Stimulated activated CD8-positive, alpha-beta memory T cell treated with anti-CD3 and anti-CD28 coated beads, Interleukin-7, amount 100 ng/mL, for 1 hour (primary cell): ENCODE measurements around the gene CD163.
"Not testable (repeated sequence)": the region's sequence is repeated elsewhere in the genome, so short reads cannot be mapped to it uniquely, and the experiment has no call there.

Experiments
- DNase-seq, 2 donors: peaks; one replicate each; pipeline ENCODE4 v3.0.0-alpha.2; 2020; ENCODE audit warnings: low read depth in 2 of 2

CD163 gene

DNA sequence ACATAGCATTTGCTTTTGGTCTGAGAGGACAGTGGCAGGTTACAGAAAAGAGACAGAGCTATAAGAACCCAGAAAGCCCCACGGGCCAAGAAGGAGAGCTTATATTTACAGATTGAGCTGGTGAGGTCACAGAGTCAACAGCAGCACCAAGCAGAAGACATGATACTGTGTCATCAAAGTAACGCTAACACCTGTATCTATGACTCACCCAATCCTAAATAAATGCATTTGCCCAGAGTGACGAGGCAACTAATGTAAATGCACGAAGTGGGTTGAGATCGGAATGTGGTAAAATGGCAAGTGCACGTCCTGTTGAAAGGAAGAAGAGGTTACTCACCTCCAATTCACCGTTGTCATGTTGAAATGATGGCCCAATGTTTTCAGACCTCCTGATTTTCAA, 52.9 kb downstream of the CD163 start:
- DNase-seq = no peak

DNA sequence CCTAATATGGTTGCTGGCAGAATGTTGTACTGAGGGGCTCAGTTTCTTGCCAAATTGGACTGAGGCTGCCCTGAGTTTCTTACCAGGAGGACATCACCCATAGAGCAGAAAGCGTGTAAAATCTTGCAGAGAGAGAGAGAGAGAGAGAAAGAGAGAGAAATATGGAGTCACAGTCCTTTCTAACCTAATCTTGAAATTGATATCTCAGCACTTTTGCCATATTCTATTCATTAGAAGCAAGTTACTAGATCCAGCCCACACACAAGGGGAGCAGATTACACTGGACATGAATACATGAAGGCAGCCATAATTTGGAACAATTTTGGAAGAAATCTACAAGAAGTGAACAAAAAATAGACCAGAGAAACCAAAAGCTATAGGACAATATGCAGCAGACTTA, 55.5 kb downstream of the CD163 start:
- DNase-seq = no peak

DNA sequence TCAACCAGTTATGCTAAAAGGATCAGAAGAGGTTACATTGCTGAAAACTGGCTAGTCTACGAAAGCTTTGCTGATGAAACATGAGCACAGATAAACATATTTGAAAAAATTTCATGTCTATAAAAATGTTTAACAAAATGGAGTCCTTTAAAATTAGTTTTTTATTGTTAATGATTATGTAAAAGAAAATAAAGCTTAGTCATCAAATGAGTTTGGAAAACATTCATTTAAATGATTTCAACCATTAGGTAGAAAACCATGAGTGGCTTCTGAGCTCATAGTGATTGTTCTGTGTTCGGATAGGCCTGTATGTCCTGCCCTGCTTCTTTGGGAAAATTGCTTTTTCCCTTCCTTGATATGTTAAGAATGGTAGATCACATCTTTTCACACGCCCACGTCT, 59.0 kb downstream of the CD163 start:
- DNase-seq = no peak

DNA sequence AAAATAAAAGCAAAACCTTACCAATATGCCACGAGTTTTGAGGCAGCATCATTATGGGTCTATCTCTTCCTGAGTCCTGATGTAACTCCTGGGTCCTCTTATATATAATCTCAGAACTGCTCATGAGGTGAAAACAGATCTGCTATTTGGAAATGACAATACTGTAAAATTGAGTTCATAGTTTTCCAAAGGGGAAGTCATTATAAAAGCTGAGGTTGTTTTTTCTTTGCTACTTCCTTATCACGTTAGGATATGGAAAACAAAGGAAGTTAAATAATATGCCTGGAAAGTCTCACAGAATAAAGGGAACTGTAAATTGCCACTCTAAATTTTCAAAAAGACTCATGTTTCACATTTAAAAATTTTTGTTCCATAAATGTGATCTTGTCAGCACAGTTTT, 59.5 kb downstream of the CD163 start, which contains the start of gene CD163L1:
Gene CD163L1, minus strand, starts transcription at position 78 of the 400 bp plus-strand sequence. Its CDS starts 26 bp downstream, at position 52.
- no peak for DNase-seq

DNA sequence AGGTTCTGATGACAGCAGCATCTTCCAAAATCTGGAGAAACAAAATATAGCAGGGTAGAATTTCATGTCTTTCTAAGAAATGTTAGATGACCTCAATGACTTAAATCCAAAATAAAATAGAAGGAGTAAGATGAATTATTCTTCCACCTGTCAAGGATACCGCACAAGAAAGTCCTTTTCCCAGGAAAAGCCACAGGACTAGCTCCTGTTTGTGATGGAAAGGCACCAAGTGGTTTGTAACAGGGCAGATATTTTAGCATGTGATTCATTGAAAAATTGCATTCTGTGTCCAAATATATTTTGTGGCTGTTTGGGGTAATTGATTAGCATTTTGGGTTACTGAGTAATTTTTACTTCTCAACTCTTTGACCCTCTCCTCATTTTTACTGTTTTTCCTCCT, 62.4 kb downstream of the CD163 start:
- DNase-seq = no peak

DNA sequence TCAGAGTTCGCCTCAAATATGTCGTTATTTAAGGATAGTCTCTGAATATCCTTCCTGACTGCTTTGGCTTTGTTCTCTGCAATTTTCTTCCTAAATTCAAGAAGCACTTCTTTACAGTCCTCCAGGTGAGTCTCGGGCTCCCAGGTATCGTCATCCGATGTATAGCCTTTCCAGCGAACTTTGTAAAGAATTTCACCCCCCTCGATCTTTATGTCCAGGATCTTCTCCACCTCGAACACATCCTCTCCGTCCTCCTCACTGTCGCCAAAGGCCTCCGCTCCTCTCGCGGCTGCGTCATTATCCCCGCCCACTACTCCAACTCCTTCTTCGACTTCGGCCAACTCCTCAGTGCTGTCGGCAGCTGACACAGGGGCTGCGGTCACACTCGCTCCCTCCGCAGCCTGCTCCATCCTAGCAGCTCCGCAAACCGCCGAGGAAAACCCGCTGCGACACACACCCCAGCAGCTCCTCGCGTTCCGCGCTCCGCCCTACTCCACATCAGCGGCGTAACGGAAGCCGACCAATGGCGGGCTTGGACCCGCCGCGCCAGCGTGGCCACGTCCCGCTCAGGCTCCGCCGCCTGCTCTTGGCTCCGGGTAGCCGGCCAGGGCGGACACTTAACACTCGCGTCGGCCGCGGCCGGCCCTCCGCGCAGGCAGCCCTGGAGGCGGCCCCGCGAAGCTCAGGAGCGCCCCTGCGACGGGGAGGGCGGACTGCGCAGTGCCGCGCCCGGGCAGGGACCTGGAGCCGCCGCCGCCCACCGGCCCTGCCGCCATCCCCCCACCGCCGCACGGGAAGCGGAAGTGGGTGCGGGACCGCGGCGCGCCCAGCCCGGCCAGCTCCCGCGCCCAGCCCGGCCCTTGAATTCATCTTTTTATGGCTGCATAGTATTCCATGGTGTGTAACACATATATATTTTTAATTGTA, 63.7 kb downstream of the CD163 start:
- DNase-seq = no peak

DNA sequence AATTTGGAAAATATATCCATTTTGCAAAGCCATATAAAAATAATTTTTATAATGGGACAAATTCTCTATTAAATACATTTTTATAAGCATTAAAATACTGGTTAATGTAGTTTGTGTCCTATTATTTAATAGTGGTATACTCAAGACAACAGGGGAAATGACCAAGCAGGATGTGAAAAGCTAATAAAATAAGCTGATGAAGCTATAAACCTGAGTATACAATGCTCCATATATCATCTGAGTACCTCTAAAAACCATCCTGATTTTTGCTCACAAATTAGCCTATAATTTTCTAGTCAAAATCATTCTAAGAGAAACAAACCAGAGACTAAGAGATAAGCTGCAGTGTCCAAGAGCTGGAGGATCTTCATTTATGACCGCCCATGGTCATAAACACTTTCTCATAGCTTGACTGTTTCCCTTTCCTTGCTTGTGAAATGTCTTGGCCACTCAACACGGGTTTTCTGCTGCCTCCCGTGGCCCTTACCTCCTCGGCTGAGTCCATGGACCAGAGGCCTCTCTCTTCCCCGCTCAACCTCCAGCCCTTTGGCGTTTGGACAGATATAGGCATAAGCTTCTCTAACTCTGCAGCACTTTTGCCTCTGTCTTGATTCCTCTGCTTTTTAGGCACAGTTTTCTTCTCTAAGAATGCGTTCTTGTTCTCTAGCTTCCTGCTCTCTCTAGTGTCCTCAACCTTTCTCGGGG, 65.1 kb downstream of the CD163 start:
- not testable (repeated sequence) for DNase-seq

DNA sequence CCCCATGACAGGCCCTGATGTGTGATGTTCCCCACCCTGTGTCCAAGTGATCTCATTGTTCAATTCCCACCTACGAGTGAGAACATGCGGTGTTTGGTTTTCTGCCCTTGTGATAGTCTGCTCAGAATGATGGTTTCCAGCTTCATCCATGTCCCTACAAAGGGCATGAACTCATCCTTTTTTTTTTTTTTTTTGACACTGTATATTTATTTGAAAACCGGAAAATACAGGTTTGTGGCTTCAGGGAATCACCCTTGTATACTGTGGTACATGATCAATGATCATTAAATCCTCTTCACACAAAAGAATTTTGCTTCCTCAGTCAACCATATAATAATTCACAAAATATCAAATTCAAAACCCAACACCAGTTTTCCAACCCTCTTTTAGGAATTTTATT, 66.1 kb downstream of the CD163 start:
- DNase-seq = not testable (repeated sequence)

DNA sequence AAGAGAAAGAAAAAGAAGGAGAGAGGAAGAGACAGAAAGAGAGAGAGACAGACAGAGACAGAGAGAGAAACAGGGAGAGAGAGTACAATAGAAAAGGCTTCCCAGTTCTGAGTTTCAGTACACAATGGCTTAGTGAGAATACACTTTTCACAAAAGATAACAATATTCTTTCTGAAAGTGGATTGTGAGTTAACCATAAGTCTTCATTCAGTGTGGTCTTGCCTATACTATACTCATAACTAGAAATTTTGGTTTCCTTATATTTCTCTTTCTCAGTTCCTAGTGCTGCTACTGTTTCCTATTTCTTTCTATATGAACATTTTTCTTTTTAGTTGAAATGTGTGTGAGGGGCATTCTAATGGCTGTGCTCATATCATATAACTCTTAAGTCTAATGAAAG, 68.9 kb downstream of the CD163 start:
- no peak for DNase-seq

DNA sequence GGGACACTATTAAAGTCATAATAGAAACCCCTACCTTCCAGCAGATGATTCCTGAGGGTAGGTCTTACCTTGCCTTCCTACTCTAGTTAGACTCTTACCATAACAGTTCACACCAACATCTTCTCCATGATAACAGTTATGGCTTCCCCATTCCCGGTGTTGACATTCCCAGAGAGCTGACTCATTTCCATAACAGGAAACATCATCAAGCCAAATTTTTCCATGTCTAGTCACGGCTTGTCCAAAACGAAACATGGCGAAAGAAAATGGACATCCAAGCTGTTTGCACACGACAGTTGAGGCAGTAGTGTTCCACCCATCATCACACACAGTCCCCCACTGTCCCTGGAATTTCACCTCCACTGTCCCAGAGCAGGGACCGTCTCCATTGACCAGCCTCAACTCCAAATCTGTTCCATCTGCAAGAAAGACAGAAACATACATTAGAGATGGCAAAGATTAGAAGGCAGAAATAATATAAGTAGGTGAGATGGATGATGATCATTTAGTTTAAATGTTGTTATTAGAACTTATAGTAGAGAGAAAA, 70.2 kb downstream of the CD163 start:
- no peak for DNase-seq

DNA sequence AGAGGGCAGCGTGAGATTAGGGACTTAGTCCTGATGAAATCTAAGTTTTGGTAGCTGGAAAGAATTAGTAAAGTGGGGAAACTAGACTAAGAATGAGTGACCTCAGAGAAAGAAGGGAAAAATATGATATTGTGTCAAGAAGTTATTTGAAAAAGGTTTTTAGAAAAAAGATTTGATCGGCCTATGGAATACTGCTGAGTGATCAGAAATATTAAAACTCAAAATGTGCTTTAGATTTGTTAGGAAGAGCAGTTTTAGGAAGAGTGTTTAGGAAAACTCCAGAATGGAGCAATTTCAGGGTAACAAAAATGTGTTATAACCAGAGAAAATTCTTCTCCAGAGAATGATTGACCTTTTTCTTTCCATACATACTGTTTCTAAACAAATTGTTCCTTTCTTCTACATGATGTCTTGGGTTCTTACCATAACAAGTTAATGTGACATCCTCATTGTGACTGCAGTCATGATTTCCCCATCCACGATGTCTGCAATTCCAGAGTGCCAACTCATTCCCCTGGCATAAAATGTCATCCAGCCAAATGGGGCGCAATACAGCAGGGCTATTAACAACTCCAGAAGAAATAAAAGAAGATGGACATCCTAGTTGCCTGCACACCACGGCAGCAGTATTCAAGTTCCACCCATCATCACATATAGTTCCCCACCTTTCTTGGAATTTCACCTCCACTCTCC, 71.4 kb downstream of the CD163 start:
- no peak for DNase-seq
